T-helper 2 cell treated with Interferon-gamma antibody and Interleukin-4, amounts not matched to agents 100 ng/mL and 5 ng/mL, for 36 hours (primary cell): ENCODE results near the gene DNAL1. TPM values are rescaled to one million over a fixed set of nuclear protein-coding genes. Genes with fewer than 3 reads are reported as not detected.
"Not testable (repeated sequence)": the region's sequence is repeated elsewhere in the genome, so short reads cannot be mapped to it uniquely, and the experiment has no call there.

Source experiments
- intact Hi-C: fragments of 100-400 bp; cut with micrococcal nuclease; formaldehyde crosslinking; loops from one replicate; pipeline ENCODE4 v1.15.1; 2023
- total RNA-seq: library from RNA; stranded (reverse); gene quantifications from 2 replicates; pipeline ENCODE4 v1.2.3, GENCODE V29; 2022

DNAL1 gene, protein sequence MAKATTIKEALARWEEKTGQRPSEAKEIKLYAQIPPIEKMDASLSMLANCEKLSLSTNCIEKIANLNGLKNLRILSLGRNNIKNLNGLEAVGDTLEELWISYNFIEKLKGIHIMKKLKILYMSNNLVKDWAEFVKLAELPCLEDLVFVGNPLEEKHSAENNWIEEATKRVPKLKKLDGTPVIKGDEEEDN
- 4.7 and 5.3 TPM in 2 replicates for total RNA-seq

DNA sequence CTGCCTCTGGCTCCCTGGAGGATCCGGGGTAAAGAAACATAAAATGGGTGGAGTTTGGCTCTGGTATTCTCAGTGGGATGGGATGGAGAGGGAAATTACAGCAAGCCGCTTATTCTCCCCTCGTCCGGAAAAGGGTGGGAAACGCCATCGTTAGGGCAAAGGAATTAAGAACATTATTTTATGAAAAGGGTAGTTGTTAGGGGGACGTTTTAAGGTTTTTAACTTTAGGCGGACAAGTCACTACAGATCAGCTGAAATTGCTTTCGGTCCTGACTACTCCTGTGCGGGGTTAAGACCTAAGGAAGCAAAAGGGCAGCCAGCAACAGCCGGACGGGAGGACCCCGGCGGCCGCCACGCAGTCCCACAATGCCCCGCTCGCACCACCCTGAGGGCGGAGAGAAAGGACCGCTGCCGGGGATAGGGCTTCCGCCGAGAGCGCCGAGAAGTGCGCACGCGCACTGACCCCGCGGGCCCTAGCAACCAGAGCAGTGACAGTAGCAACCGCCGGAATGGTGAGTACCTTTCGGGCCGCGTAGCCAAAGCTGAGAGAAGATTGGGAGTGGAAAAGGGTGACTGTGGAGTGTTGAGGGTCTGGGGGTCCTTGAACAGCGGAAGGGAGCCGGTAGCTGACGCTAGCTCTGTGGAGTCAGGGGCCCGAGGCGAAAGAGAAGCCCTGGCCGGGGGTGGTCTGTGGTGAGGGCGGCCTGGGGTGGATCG lies at the start of gene DNAL1:
TSS of gene DNAL1 (plus strand) at position 456 of the 717 bp plus-strand sequence. CDS start at position 510, 54 bp downstream.
- intact Hi-C loops = loop anchor here (1.0 to 10.0 kb wide), 3 partner anchors 70 to 440 kb away; partner anchors contain the start of genes ALDH6A1, LIN52 and PNMA1

DNA sequence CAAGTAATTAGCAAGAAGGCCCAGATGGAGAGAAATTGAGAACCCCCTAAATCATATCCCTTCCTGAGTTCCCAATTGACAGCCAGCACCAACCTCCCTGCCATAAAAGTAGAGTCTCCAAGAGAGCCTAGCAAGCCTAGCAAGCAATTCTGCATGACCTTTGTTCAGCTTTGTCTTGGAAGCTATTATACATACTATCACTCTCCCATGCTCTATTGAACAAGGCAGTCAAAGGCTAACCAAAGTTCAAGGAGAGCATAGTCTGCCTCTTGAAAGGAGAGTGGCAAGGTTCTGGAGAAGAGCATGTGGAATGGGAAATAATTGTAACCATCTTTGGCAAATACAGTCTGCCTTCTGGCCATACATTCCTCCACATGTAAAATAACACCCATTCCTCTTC lies 45.3 kb upstream of the DNAL1 start:
- intact Hi-C loops = no loop called here

DNA sequence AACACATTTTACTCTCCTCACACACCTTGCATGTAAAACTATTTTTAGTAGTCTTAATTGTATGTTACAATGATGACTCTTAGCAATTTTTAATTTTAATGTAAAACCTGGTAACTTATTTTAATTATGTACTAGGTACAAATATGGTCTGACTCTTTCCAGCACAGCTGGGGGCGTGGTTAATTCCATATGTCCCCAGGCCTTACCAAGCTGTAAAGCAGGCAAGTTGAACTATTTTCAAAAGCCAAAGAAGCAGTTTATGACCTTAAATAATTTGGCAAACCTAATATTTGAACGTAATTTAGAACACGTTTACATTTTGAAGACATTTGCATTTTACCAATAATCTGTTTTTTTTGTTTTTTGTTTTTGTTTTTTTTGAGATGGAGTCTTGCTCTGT lies 41.8 kb upstream of the DNAL1 start:
- intact Hi-C loops = no loop called here

- intact Hi-C loops = no loop called here
Measured at GRCh38 chr14:73606271-73606670, 38.5 kb upstream of the DNAL1 start.

DNA sequence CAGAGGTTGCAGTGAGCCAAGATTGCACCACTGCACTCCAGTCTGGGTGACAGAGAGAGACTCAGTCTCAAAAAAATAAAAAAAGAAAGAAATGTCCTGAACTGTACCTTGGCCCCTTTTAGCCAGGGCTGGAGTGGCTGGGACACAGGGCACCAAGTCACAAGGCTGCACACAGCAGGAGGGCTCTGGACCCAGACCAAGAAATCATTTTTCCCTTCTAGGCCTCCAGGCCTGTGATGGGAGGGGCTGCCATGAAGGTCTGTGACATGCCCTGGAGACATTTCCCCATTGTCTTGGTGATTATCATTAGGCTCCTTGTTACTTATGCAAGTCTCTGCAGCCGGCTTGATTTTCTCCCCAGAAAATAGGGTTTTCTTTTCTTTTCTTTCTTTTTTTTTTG lies 37.5 kb upstream of the DNAL1 start:
- intact Hi-C loops = no loop called here

- intact Hi-C loops = no loop called here
Measured at GRCh38 chr14:73610687-73611086, 34.1 kb upstream of the DNAL1 start.

- intact Hi-C loops = no loop called here
Measured at GRCh38 chr14:73612339-73613045, 32.3 kb upstream of the DNAL1 start, which contains the start of gene ACOT6. Gene ACOT6, plus strand, starts transcription at chr14:73612517. Its CDS starts 55 bp downstream, at chr14:73612572.

DNA sequence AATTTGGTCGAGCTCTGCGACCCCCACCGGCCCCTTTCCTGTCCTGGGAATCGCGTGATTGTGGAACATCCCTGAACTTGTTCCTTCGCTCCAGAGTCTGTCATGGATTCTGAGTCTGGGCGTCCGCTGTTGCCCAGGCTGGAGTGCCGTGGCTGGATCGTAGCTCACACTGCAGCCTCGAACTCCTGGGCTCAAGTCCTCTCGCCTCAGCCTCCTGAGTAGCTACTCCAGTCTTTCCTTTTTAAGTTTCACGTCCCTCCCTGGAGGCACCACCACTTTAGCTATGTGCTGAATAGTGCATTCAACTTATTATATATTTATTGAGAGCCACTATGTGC lies 31.8 kb upstream of the DNAL1 start:
- intact Hi-C loops = no loop called here

- intact Hi-C loops = no loop called here
Measured at GRCh38 chr14:73613419-73613963, 31.3 kb upstream of the DNAL1 start.

DNA sequence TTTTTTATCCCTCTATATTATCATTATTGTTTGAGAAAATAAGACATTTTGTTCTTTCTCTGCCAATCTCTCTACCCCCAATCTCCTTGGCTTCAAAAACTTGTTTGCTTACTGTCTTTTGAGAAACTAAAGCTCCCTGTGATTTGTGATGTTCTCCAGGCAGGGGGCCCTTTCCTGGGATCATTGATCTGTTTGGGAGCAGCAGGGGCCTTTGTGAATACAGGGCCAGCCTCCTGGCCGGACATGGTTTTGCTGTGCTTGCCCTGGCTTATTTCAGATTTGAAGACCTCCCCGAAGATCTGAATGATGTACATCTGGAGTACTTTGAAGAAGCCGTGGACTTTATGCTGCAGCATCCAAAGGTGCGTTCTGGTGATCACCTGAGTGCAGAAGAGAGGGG lies 28.0 kb upstream of the DNAL1 start:
- intact Hi-C loops = no loop called here

DNA sequence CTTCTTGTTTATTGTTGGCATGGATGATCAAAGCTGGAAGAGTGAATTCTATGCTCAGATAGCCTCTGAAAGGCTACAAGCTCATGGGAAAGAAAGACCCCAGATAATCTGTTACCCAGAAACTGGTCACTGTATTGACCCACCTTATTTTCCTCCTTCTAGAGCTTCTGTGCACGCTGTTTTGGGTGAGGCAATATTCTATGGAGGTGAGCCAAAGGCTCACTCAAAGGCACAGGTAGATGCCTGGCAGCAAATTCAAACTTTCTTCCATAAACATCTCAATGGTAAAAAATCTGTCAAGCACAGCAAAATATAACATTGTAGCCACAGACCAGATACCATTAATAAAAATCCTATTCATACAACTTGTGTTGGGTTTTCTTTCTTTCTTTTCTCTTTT lies 25.3 kb upstream of the DNAL1 start:
- intact Hi-C loops = no loop called here

GRCh38 chr14:73620268-73620667 lies 24.5 kb upstream of the DNAL1 start:
- intact Hi-C loops = no loop called here

- intact Hi-C loops = no loop called here
Measured at GRCh38 chr14:73623504-73624054, 21.2 kb upstream of the DNAL1 start.

DNA sequence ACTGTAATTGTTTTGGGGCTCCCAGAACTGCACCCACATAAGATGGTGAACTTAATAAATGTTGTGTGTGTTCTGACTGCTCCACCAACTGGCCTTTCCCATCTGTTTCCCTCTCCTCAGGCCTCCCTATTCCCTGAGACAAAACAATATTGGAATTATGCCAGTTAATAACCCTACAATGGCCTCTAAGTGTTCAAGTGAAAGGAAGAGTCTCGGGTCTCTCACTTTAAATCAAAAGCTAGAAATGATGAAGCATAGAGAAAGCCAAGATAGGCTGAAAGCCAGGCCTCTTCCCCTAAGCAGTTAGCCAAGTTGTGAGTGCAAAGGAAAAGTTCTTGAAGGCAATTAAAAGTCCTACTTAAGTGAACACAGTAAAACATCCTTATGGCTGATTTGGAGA lies 19.1 kb upstream of the DNAL1 start:
- intact Hi-C loops = no loop called here

DNA sequence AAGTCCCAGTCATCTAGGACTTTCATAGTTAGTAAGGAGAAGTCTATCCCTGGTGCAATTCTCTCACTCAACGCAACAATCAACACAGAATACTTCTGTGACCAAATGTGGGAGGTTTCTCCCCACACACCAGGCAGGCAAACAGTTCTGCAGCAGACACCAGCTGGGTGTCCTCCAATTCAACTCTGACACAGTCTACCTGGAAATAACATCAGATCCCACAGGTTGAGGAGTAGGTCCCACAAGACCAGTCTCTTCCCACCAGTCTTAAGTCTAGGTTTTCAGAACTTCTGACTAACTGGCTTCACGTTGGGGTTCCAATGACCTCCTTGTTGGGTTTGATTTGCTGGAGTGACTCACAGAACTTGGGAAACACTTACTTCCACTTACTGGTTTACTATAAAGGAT lies 17.6 kb upstream of the DNAL1 start:
- intact Hi-C loops = no loop called here

GRCh38 chr14:73630009-73630780 lies 14.6 kb upstream of the DNAL1 start:
- intact Hi-C loops = loop anchor here (5.0 kb wide), 1 partner anchor 333 kb away; no protein-coding TSS in a partner anchor

DNA sequence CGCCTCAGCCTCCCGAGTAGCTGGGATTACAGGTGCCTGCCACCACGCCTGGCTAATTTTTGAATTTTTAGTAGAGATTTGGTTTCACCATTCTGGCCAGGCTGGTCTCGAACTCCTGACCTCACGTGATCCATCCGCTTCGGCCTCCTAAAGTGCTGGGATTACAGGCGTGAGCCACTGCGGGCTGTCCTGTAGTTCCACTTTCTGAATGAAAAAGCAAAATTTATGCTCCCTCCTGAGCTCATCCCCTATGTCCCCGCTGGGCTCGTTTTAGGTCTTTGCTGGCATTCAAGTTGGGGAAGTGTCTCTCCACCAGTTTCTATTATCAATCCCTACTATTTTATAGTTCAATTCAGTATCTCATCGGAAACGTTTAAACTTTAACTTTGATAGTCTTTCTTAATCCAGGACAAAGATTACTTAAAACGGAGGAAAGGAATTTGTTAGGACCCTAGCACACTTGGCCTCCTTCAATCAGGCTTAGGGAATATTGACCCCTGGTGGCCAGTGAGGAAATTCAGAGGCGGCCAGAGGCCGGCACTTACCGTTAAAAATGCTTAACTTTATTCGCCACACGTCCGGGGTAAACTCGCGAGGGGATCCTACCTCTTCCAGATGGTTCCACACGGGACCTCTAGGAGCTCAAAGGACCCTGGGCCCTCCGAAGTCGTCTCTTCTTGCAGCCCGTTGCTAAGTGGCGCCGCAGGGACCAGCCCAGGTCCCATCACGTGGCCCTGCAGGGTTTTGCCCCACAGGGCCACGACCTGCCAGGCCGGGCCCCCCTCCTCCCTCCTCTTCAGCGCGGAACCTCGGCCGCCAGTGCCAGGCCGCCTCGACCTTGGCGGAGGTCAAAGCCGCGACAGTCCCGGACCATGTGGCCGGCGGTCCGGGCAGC lies 11.4 kb upstream of the DNAL1 start:
- intact Hi-C loops = loop anchor here (1.0 to 5.0 kb wide), 3 partner anchors 125 to 336 kb away; partner anchors contain the start of gene RIOX1

- intact Hi-C loops = loop anchor here (5.0 kb wide), 1 partner anchor 337 kb away; no protein-coding TSS in a partner anchor
Measured at GRCh38 chr14:73634011-73634833, 10.6 kb upstream of the DNAL1 start.

DNA sequence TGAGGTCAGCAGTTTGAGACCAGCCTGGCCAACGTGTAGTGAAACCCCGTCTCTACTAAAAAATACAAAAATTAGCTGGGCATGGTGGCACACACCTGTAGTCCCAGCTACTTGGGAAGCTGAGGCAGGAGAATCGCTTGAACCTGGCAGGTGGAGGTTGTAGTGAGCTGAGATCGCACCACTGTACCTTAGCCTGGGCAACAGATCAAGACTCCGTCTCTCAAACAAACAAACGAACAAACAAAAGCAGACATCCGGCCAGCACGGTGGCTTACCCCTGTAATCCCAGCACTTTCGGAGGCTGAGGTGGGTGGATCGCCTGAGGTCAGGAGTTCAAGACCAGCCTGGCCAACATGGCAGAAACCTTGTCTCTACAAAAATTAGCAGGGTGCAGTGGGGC lies 8.4 kb upstream of the DNAL1 start:
- intact Hi-C loops = not testable (repeated sequence)
